Peyer's patch (tissue), 4 donors: ENCODE results near the gene TXK.

Experiments used
- CTCF ChIP-seq, 6 experiments: fragments of 450-650 bp in 4 of 6; fragments of 200-600 bp in 2 of 6; sonication (generic) in 1 of 6; IDR thresholded peaks; one replicate each; pipeline ENCODE4 v1.5.1; 2017 to 2019; ENCODE audit warnings: antibody characterized with exemption in 6 of 6, mild to moderate bottlenecking in 3 of 6, moderate library complexity in 1 of 6
- POLR2A ChIP-seq, 2 donors: fragments of 450-650 bp; IDR thresholded peaks; one replicate each; pipeline ENCODE4 v1.5.1; 2017; ENCODE audit warnings: antibody characterized with exemption in 2 of 2, mild to moderate bottlenecking in 2 of 2, moderate library complexity in 2 of 2

DNA sequence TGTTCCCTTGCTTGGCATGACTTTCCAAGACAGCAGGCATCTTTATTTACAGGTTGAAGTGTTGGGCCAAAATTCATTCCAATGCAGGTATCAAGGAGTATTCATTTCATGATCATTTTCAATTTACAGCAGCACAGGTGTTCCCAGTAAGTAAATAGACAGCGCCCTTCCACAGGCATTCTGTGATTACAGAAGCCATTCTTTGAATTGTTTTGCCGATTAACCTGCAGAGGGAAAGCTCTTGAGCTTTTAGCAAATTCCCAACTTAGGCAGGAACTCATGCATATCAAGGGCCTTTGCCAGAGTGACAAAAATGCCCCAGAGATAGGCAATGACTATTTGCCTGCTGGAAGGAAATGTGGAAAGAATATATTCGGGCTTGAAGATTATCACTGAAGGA, 6.8 kb downstream of the TXK start:
- TF ChIP-seq CTCF (IDR thresholded peaks at IDR 0.05) (no peak), POLR2A (IDR thresholded peaks at IDR 0.05) (no peak)
